ENCODE data around the gene ANKRD65. TPM values are rescaled to one million over a fixed set of nuclear protein-coding genes. Genes with fewer than 3 reads are reported as not detected.
"Not testable (repeated sequence)": the region's sequence is repeated elsewhere in the genome, so short reads cannot be mapped to it uniquely, and the experiment has no call there.

The ANKRD65 gene
- total RNA-seq, 2 donors from 2014 or later = 2.4 to 7.4 TPM

DNA sequence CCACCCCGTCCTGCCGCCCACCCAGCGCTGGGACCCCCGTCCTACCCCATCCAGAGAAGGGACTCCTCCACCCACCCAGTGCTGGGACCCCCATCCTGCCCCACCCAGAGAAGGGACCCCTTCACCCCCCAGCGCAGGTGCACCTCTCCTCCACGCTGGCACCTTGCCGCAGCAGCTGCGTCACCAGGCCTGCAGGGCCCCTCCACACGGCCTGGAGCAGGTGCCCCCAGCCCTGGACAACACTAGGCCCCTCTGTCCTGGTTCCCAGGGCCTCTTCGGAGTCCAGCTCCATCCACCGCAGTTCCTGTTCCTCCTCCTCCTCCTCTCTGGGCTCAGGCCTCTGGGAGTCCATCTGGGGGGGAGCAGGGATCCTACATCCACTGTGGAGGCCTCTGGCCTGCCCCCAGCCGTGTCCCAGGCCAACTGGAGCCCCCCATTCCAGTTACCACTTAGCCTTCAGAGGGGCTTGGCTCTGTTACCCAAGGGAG lies 378 bp downstream of the ANKRD65 start:
- peak; percentile 60 for DNase-seq (ENCODE audit: low spot score)
- intact Hi-C loops (cut with DNase I) = no loop called here

DNA sequence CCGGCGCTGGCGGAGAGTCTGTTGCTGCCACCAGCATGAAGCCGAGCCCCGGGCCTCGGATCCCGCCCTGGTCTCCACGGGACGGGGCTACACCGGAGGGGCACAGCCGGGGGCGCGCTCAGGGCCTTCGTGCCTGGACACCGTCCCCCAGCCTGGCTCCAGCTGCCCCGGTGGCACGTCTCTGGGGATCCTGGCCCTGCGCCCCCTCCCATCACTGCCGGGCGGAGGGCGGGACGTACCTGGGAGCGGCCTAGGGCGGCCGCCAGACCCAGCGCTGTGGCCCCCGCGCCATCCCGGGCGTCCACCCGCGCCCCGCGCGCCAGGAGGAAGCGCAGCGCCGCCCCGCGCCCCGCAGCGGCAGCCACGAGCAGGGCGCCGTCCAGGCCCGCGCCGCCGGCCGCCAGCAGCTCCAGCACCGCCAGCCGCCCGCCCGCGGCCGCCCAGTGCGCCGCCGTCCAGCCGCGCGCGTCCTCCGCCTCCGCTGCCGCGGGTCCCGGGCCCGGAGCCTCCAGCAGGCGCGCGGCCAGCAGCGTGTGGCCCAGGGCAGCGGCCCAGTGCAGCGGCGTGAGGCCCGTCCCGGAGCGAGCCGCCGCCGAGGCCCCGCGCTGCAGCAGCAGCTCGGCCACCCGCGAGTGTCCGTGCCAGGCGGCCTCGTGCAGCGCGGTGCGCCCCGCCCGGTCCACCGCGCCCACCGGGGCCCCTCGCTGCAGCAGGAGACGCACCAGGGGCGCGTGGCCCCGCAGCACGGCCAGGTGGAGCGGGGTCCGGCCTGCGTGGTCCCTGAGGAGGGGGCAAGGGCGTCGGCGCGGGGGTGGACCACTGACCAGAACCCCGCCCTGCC lies 1.0 kb downstream of the ANKRD65 start:
- intact Hi-C loops (cut with DNase I) = no loop called here
- no peak for DNase-seq (ENCODE audit: low spot score)

DNA sequence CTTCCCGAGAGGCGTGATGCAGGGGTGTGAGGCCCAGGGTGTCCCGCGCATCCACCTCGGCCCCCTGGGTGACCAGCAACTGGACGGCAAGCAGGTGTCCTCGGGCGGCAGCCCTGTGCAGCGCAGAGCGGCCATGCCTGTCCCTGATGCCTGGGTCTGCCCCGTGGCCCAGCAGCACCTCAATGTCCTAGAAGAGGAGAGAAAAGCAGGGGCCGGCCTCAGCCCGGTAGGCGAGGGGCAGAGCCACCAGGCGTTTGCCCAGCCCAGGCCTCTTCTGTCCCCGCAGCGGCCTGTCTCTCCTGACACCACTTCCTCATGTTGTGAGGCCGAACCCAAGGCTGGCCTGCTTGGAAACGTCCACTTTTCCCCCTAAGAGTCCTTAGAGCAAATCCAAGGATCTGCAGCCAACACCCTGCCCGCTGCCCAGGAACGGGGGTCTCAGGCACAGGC lies 1.7 kb downstream of the ANKRD65 start:
- DNase-seq (ENCODE audit: low spot score) = no peak
- intact Hi-C loops (cut with DNase I) = no loop called here

DNA sequence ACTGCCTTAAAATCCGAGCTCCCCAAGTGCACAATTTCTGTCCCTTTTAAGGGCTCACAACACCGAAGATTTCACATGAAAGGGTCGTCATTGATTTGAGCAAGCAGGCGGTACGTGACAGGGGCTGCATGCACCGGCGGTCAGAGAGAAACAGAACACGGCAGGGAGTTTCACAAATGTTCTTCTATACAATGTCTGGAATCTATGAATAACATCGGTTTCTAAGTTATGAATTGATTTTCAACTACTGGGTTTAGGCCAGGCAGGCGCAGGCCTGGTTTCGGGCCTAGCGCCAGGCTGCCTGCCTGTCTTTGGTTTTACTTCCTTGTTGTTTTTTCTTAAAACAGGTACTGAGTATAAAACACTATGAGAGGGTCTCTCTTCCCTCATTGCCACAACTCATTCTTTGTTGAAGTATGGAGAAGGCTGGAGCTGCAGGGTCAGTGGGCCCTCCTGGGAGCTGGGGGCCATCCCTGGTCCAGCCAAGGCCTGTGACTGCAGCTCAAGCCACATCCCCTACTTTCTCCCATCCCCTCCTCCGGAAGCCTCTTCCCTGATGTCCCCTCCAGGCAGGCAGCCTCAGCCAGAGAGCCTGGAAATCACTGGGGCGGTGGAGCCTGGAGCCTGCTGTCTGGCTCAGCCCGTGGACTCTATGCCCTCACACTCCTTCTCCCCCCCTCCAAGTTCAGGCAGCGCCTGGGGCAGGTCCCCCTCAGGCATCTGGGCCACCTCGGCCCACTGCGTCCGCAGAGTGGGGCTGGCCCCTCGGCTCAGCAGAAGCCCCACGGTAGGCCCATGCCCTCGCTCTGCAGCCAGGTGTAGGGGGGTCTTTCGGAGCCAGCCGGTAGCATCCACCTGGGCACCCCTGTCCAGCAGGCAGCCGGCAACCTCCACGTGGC lies 2.4 kb downstream of the ANKRD65 start:
- intact Hi-C loops (cut with DNase I) = no loop called here
- DNase-seq (ENCODE audit: low spot score) = no peak

DNA sequence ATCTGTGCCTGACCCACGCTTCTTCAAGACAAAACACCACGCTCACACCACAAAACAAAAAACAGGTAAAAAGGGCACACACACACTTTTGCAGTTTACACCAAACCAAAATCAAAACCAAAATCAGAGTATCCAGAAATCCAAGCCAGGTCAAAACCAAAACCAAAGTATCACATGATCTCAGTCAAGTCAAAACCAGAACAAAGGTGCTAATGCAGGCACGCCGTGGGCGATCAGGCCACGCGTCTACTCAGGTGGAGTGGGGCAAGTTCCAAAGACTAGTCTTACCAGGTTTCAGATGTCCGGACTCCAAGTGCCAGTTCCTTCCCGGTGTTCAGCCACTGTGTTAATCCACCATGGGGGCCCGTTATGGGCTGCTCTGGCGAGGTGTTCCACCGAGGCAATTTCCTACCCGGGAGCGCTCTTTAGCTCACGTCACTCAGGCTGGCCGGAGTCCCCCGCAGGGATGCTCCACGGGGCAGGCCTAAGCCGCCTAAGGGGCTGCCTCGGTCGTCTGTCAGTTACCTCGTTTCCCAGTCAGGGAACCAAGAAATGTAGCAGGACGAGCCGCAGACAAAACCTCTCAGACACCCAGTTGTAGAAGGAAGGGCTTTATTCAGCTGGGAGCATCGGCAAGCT lies 3.1 kb downstream of the ANKRD65 start:
- DNase-seq (ENCODE audit: low spot score); intact Hi-C loops (cut with DNase I): not testable (repeated sequence)

DNA sequence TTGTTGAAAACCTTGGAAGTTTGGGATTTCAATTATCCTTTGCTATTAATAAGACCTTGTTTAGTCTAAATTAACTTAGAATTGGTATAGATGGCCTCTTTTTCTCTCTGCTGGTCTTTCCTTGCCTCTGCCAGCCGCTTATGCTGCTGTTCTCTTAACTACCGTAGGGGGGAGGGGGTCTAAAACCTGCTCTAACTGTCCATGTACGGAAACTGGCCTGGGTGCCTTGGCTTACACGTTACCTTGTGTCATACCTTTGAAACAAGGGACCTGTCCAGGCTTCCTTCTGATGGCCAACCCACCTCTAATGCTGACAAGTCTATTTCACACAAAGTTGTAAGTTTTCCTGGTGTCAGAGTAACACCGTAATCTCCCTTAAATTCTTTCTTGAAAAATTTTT lies 3.7 kb downstream of the ANKRD65 start:
- DNase-seq (ENCODE audit: low spot score); intact Hi-C loops (cut with DNase I): not testable (repeated sequence)

DNA sequence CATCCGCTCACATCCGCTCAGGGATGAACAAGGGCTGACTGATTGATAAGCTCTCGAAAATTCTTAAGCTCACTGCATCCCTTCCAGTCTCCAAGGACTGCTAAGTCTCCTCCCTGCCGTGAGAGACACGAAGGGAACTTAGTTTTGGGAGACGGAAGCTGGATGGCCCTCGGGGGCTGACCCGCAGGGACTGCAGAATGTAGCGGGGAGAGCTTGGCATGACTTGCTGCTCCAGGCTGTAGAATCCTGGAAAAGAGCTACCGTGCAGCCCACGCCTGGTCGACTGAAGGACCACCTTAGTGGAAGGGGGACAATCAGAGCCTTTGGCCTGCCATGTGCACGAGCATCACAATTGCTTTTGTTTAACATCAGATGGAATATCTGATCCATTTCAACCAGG lies 5.3 kb downstream of the ANKRD65 start:
- DNase-seq (ENCODE audit: low spot score) = no peak
- intact Hi-C loops (cut with DNase I) = no loop called here

DNA sequence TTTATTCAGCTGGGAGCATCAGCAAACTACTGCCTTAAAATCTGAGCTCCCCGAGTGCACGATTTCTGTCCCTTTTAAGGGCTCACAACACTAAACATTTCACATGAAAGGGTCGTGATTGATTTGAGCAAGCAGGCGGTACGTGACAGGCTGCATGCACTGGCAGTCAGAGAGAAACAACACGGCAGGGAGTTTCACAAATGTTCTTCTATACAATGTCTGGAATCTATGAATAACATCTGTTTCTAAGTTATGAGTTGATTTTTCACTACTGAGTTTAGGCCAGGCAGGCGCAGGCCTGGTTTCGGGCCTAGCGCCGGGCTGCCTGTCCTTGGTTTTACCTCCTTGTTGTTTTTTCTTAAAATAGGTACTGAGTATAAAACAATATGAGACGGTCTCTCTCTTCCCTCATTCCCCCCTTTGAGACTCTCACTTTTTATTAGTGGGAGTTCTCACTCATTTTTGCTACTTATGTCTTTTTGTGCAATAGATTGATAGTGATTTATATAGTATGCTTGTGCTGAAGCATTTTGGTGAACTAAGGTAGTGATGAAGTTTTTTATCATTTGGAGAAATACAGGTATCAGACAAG lies 8.7 kb downstream of the ANKRD65 start:
- DNase-seq (ENCODE audit: low spot score); intact Hi-C loops (cut with DNase I): not testable (repeated sequence)

DNA sequence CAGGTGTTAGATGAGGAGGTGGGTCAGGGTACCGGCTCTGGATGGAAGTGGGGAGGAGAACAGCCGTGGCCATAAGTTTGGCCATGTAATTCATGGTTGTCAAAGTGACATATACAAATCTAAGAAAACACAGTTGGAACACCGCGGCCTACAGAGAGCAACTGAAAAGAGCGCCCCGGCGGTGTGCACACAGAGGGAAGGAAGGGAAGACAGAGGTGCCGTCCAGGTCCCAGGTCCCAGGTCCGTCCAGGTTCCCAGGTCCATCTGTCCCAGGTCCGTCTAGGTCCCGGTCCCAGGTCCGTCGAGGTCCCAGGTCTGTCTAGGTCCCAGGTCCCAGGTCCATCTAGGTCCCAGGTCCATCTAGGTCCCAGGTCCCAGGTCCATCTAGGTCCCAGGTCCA lies 9.4 kb downstream of the ANKRD65 start:
- intact Hi-C loops (cut with DNase I) = no loop called here
- DNase-seq (ENCODE audit: low spot score) = no peak

DNA sequence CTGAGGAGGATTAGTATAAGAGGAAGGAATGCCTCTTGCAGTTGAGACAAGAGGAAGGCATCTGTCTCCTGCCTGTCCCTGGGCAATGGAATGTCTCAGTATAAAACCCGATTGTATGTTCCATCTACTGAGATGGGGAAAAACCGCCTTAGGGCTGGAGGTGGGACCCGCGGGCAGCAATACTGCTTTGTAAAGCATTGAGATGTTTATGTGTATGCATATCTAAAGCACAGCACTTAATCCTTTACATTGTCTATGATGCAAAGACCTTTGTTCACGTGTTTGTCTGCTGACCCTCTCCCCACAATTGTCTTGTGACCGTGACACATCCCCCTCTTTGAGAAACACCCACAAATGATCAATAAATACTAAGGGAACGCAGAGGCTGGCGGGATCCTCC lies 10.8 kb downstream of the ANKRD65 start:
- intact Hi-C loops (cut with DNase I); DNase-seq (ENCODE audit: low spot score): not testable (repeated sequence)

DNA sequence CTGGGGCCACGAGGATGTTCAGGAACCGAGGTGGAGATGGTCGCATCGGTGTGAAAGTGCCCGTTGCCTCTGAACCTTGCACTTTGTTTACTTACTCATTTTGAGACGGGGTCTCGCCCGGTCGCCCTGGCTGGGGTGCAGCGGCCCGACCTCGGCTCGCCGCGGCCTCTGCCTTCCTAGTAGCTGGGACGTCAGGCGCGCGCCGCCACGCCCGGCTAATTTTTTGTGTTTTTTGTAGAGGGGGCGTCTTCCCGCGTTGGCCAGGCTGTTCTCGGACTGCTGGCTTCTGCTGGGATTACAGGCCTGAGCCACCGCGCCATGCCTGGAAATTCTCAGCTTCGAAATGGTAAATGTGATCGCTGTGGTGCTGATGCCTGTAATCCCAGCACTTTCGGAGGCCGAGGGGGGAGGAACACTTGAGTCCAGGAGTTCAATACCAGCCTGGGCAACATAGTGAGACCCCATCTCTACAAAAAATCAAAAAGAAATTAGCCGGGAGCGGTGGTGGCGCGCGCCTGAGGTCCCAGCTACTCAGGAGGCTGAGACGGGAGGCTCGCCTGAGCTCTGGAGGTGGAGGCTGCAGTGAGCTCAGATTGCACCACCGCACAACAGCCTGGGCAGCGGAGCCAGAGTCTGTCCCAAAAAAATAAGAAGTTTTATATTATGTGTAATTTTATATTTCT lies 13.3 kb downstream of the ANKRD65 start:
- DNase-seq (ENCODE audit: low spot score) = no peak
- intact Hi-C loops (cut with DNase I) = no loop called here

DNA sequence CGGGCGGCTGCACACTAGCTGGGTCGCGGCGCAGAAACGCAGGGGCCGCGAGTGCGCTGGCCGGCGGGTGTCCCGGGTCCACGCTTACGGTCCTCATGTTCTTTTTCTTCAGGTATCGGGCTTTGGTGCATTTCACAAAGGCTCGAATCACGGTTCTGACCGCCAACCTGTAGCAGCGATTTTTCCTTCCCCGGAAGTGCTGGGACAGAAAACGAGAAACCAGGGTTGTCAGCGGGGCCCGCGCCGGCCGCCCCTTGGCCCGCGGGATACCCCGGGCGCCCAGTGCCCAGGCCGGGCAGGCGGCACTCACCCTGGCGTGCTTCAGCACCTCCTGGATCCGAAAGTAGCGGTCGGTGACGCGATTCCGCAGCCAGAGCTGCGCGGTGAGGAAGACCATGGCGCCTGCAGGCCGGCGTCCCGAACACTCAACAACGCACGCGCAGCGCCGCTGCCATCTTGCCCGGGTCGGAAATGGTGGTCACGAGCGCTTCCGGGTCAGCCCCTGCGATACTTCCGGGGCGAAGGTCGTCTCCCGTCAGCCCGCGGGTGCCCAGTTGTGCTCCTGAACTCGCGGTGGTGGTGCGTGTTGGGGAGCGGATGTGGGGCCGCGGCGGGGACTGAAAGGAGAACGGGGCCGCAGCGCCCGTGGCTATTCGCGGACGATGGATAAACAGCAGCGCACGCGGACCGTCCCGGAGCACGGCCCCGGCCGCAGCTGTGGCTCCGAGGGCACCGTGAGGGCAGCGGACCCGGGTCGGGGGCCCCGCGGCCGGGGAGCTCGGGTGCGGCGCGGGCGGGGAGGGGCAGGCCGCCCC lies 14.0 kb downstream of the ANKRD65 start, which contains the start of gene MRPL20:
Gene MRPL20, minus strand, starts transcription at position 473 of the 815 bp plus-strand sequence. Its CDS starts 76 bp downstream, at position 397.
- intact Hi-C loops (cut with DNase I) = no loop called here

DNA sequence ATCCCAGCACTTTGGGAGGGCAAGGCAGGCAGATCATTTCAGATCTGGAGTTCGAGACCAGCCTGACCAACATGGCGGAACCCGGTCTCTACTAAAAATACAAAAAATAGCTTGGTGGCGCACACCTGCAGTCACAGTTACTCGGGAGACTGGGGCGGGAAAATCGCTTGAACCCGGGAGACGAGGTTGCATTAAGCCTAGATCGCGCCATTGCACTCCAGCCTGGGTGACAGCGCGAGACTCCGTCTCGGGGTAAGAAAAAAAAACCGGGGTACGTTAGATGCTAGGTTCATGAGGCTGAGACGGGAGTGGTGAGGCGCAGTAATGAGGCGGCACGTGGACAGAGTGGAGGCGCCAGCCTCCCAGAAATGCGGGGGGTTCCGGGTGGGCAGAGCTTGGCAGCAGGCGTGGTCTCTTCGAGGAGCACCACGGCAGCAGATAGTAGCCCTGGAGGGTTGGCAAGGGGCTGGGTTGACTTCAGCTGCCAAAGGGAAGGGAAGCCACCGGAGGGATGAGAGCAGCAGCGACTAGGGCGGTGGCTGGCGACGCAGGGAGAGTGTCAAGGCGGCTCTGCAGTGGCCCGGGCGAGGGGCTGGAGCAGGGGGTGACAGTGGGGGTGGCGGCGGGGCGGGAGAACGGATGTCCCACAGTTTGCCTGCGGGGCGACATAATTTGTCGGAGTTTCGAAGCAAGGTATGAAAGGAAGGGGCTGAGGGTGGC lies 14.8 kb downstream of the ANKRD65 start:
- intact Hi-C loops (cut with DNase I) = no loop called here
- no peak for DNase-seq (ENCODE audit: low spot score)

More for the DNA sequence above, 14.0 kb downstream of the ANKRD65 start, which contains the start of gene MRPL20:
- DNase-seq (ENCODE audit: low spot score) = peak; percentile 99

DNA sequence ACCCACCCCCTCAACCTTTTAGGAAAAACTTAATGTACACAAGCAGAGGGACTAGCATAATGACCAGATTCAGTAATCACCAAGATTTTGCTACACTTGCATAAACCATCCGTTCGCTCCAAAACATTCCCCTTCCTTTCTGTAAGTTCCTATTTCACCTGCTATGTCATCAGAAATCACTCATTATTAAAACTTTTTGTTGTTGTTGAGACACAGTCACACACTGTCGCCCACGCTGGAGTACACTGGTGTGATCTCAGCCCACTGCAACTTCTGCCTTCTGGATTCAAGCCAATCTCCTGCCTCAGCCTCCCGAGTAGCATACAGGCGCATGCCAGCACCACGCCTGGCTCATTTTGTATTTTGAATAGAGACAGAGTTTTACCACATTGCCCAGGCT lies 17.4 kb downstream of the ANKRD65 start:
- intact Hi-C loops (cut with DNase I) = loop anchor here in 1 of 2 donors (5.0 kb wide), 1 partner anchor 34 kb away; the partner anchor contains the start of gene VWA1
- no peak for DNase-seq (ENCODE audit: low spot score)

DNA sequence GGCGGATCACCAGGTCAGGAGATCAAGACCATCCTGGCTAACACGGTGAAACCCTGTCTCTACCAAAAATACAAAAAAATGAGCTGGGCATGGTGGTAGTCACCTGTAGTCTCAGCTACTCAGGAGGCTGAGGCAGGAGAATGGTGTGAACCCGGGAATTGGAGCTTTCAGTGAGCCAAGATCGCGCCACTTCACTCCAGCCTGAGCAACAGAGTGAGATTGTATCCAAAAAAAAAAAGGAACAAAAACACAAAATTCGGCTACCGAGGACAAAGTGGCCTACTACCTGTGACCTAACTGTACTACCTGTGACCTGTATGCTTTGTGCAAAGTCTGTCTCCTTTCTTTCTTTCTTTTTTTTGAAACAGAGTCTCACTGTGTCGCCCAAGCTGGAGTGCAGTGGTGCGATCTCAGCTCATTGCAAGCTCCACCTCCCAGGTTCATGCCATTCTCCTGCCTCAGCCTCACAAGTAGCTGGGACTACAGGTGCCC lies 18.1 kb downstream of the ANKRD65 start:
- intact Hi-C loops (cut with DNase I) = loop anchor here in 1 of 2 donors (5.0 kb wide), 1 partner anchor 34 kb away; the partner anchor contains the start of gene VWA1

DNA sequence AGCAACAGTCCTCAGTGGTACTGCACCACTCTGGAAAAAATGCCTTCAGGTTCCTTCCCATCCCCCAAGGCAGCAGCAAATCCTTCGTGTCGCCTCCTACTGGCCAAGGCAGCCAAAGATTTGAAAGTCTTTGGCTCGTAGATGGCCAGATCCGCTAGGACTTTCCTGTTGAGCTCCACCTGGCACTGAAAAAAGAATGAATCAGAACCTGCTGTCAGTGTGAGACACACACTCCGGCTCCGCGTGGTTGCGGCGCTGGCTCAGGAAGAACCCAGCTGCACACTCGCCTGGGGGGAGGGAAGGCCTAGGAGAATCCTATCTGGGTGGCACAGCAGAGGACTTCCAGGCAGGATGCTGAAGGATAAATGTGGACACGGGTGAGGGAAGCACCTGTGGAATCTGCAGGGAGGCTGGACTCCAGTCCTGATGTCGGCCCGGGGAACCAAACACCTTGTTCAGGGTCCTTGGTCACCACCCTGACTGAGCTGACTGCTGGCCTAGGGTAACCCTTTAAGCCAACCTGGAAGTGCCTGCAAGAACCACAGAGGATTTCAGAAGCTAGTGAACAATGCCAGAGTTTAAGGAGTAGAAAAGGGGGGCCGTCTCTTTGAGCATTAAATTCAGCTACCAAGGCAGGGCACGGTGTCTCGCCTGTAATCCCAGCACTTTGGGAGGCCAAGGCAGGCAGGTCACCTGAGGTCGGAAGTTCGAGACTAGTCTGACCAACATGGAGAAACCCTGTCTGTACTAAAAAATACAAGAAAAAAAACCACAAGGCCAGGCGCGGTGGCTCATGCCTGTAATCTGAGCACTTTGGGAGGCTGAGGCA lies 18.8 kb downstream of the ANKRD65 start:
- intact Hi-C loops (cut with DNase I) = loop anchor here in 1 of 2 donors (5.0 kb wide), 1 partner anchor 35 kb away; the partner anchor contains the start of gene VWA1
- DNase-seq (ENCODE audit: low spot score) = no peak

More for the DNA sequence above, 18.1 kb downstream of the ANKRD65 start:
- DNase-seq (ENCODE audit: low spot score) = not testable (repeated sequence)

All from posterior vena cava (tissue), 2 donors.